Erythroblast (primary cell): Measurements from ENCODE around the gene C11orf21.

Source experiments
- GATA1 ChIP-seq: IDR thresholded peaks from 2 replicates; pipeline ENCODE4 v1.6.1; 2011; ENCODE audit warnings: low read depth, mild to moderate bottlenecking, control low read depth, low read length, moderate library complexity
- POLR2A ChIP-seq: IDR thresholded peaks from 2 replicates; pipeline ENCODE4 v1.6.1; 2011; ENCODE audit warnings: mild to moderate bottlenecking, low read length

DNA sequence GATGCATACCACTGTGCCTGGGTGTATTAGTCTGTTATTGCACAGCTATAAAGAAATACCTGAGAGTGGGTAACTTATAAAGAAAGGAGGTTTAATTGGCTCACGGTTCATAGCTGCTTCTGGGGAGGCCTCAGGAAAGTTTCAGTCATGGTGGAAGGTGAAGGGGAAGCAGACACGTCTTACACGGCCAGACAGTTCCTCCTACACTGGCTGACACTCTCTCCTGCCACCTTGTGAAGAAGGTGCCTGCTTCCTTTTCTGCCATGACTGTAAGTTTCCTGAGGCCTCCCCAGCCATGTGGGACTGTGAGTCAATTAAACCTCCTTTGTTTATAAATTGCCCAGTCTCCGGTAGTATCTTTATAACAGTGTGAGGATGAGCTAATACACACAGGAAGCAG lies 41.8 kb upstream of the C11orf21 start:
- TF ChIP-seq POLR2A = no peak
- TF ChIP-seq GATA1 = no peak
